Measurements from ENCODE around the gene KRTAP5-6. TPM values are rescaled to one million over a fixed set of nuclear protein-coding genes. Genes with fewer than 3 reads are reported as not detected.

The KRTAP5-6 gene
- polyA plus RNA-seq, 1 donor (not counting 4 experiments of a cell fraction or from before 2014, with no cell fraction given), result not detected

GRCh38 chr11:1673446-1674172 is 23.4 kb upstream of the KRTAP5-6 start:
- Histone ChIP-seq H2AFZ (ENCODE audit: control insufficient read depth, low read length) (no peak overlapping the region), H4K20me1 (ENCODE audit: control insufficient read depth, extremely low read depth, insufficient read depth, low read length) (no peaks in the 10 kb centered on the region), H3K9me3 (ENCODE audit: control insufficient read depth, low read depth, low read length) (no peaks in the 10 kb centered on the region), H3K4me3 (ENCODE audit: control insufficient read depth in 2 of 3, extremely low read depth in 1 of 3, insufficient read depth in 2 of 3, low read depth in 1 of 3, low read length in 3 of 3) (no peak overlapping the region), H3K9me1 (ENCODE audit: control insufficient read depth, extremely low read depth, insufficient read depth, low read length) (no peaks in the 10 kb centered on the region), H3K79me2 (ENCODE audit: control insufficient read depth, insufficient read depth, low read length) (no peaks in the 10 kb centered on the region), H3K9ac (ENCODE audit: control insufficient read depth, extremely low read depth, insufficient read depth, low read length) (no peak overlapping the region), H3K4me2 (ENCODE audit: control insufficient read depth, extremely low read depth, insufficient read depth, low read depth, low read length) (no peak overlapping the region), H3K27ac (ENCODE audit: control insufficient read depth, insufficient read depth, low read length) (no peak overlapping the region), H3K36me3 (ENCODE audit: control insufficient read depth in 2 of 2, extremely low read depth in 1 of 2, insufficient read depth in 2 of 2, low read length in 2 of 2) (no peaks in the 10 kb centered on the region), H3K27me3 (ENCODE audit: control insufficient read depth, extremely low read depth, insufficient read depth, low read length) (peaks cover 32% of the 10 kb centered on the region), H3K4me1 (ENCODE audit: control insufficient read depth, extremely low read depth, insufficient read depth, low read length) (no peaks in the 10 kb centered on the region)
- FAIRE-seq, result no peak
- DNase-seq (ENCODE audit: low read depth, low spot score), result no peak
- dilution Hi-C loops (cut with MboI; ENCODE audit: extremely low pct_ligation_motif_present, low sequenced_read_pairs), result no loop called here
- no peak for TF ChIP-seq EZH2 (IDR thresholded peaks at IDR 0.05; ENCODE audit: low read length)
- TF ChIP-seq CTCF (optimal IDR thresholded peaks at IDR 0.05 in 1 of 3, IDR thresholded peaks at IDR 0.05 in 1 of 3, conservative IDR thresholded peaks at IDR 0.05 in 1 of 3; ENCODE audit: extremely low read depth in 1 of 3, insufficient read depth in 2 of 3, low read length in 3 of 3), result no peak

- Histone ChIP-seq H3K27me3 (ENCODE audit: control insufficient read depth, extremely low read depth, insufficient read depth, low read length) (peaks cover 27% of the 10 kb centered on the region), H3K4me1 (ENCODE audit: control insufficient read depth, extremely low read depth, insufficient read depth, low read length) (no peaks in the 10 kb centered on the region), H3K9me3 (ENCODE audit: control insufficient read depth, low read depth, low read length) (no peaks in the 10 kb centered on the region), H3K79me2 (ENCODE audit: control insufficient read depth, insufficient read depth, low read length) (no peaks in the 10 kb centered on the region), H3K4me3 (ENCODE audit: control insufficient read depth in 2 of 3, extremely low read depth in 1 of 3, insufficient read depth in 2 of 3, low read depth in 1 of 3, low read length in 3 of 3) (no peak overlapping the region), H4K20me1 (ENCODE audit: control insufficient read depth, extremely low read depth, insufficient read depth, low read length) (no peaks in the 10 kb centered on the region), H2AFZ (ENCODE audit: control insufficient read depth, low read length) (no peak overlapping the region), H3K4me2 (ENCODE audit: control insufficient read depth, extremely low read depth, insufficient read depth, low read depth, low read length) (no peak overlapping the region), H3K9ac (ENCODE audit: control insufficient read depth, extremely low read depth, insufficient read depth, low read length) (no peak overlapping the region), H3K9me1 (ENCODE audit: control insufficient read depth, extremely low read depth, insufficient read depth, low read length) (no peaks in the 10 kb centered on the region), H3K36me3 (ENCODE audit: control insufficient read depth in 2 of 2, extremely low read depth in 1 of 2, insufficient read depth in 2 of 2, low read length in 2 of 2) (no peaks in the 10 kb centered on the region), H3K27ac (ENCODE audit: control insufficient read depth, insufficient read depth, low read length) (no peak overlapping the region)
- DNase-seq (ENCODE audit: low read depth, low spot score), result no peak
- TF ChIP-seq CTCF (optimal IDR thresholded peaks at IDR 0.05 in 1 of 3, IDR thresholded peaks at IDR 0.05 in 1 of 3, conservative IDR thresholded peaks at IDR 0.05 in 1 of 3; ENCODE audit: extremely low read depth in 1 of 3, insufficient read depth in 2 of 3, low read length in 3 of 3) (no peak), EZH2 (IDR thresholded peaks at IDR 0.05; ENCODE audit: low read length) (no peak)
- FAIRE-seq, result no peak
- dilution Hi-C loops (cut with MboI; ENCODE audit: extremely low pct_ligation_motif_present, low sequenced_read_pairs), result no loop called here
Observed at GRCh38 chr11:1674173-1675131, 22.5 kb upstream of the KRTAP5-6 start.
